Measurements from ENCODE around the gene APCDD1.

Gene APCDD1

GRCh38 chr18:10424585-10425307 lies 29.7 kb upstream of the APCDD1 start:
- in situ Hi-C loops (cut with HindIII; ENCODE audit: low pct_ligation_motif_present, low pct_unique_long_range_greater_than_20kb, low sequenced_read_pairs), result no loop called here
- DNase-seq, result no peak

GRCh38 chr18:10430677-10431076 lies 23.8 kb upstream of the APCDD1 start:
- in situ Hi-C loops (cut with HindIII; ENCODE audit: low pct_ligation_motif_present, low pct_unique_long_range_greater_than_20kb, low sequenced_read_pairs), result no loop called here
- DNase-seq, result no peak

GRCh38 chr18:10431680-10432079 lies 22.8 kb upstream of the APCDD1 start:
- in situ Hi-C loops (cut with HindIII; ENCODE audit: low pct_ligation_motif_present, low pct_unique_long_range_greater_than_20kb, low sequenced_read_pairs), result no loop called here
- no peak for DNase-seq

GRCh38 chr18:10432781-10433180 lies 21.7 kb upstream of the APCDD1 start:
- no peak for DNase-seq
- in situ Hi-C loops (cut with HindIII; ENCODE audit: low pct_ligation_motif_present, low pct_unique_long_range_greater_than_20kb, low sequenced_read_pairs), result no loop called here

- in situ Hi-C loops (cut with HindIII; ENCODE audit: low pct_ligation_motif_present, low pct_unique_long_range_greater_than_20kb, low sequenced_read_pairs), result no loop called here
Measured at GRCh38 chr18:10436160-10436559, 18.3 kb upstream of the APCDD1 start.

GRCh38 chr18:10437837-10438236 lies 16.6 kb upstream of the APCDD1 start:
- no peak for DNase-seq
- in situ Hi-C loops (cut with HindIII; ENCODE audit: low pct_ligation_motif_present, low pct_unique_long_range_greater_than_20kb, low sequenced_read_pairs), result no loop called here

More at GRCh38 chr18:10436160-10436559, 18.3 kb upstream of the APCDD1 start:
- DNase-seq, result no peak

GRCh38 chr18:10439898-10440297 lies 14.5 kb upstream of the APCDD1 start:
- in situ Hi-C loops (cut with HindIII; ENCODE audit: low pct_ligation_motif_present, low pct_unique_long_range_greater_than_20kb, low sequenced_read_pairs), result no loop called here
- DNase-seq, result no peak

GRCh38 chr18:10440884-10441283 lies 13.6 kb upstream of the APCDD1 start:
- DNase-seq, result no peak
- in situ Hi-C loops (cut with HindIII; ENCODE audit: low pct_ligation_motif_present, low pct_unique_long_range_greater_than_20kb, low sequenced_read_pairs), result no loop called here

- DNase-seq, result no peak
- in situ Hi-C loops (cut with HindIII; ENCODE audit: low pct_ligation_motif_present, low pct_unique_long_range_greater_than_20kb, low sequenced_read_pairs), result no loop called here
Measured at GRCh38 chr18:10441472-10441871, 13.0 kb upstream of the APCDD1 start.

GRCh38 chr18:10442551-10442971 lies 11.9 kb upstream of the APCDD1 start:
- DNase-seq, result no peak
- in situ Hi-C loops (cut with HindIII; ENCODE audit: low pct_ligation_motif_present, low pct_unique_long_range_greater_than_20kb, low sequenced_read_pairs), result no loop called here

- in situ Hi-C loops (cut with HindIII; ENCODE audit: low pct_ligation_motif_present, low pct_unique_long_range_greater_than_20kb, low sequenced_read_pairs), result no loop called here
- no peak for DNase-seq
Measured at GRCh38 chr18:10443001-10443400, 11.4 kb upstream of the APCDD1 start.

- DNase-seq, result no peak
- in situ Hi-C loops (cut with HindIII; ENCODE audit: low pct_ligation_motif_present, low pct_unique_long_range_greater_than_20kb, low sequenced_read_pairs), result no loop called here
Measured at GRCh38 chr18:10444314-10445006, 10.0 kb upstream of the APCDD1 start.

GRCh38 chr18:10449396-10449795 lies 5.0 kb upstream of the APCDD1 start:
- in situ Hi-C loops (cut with HindIII; ENCODE audit: low pct_ligation_motif_present, low pct_unique_long_range_greater_than_20kb, low sequenced_read_pairs), result no loop called here
- no peak for DNase-seq

- no peak for DNase-seq
- in situ Hi-C loops (cut with HindIII; ENCODE audit: low pct_ligation_motif_present, low pct_unique_long_range_greater_than_20kb, low sequenced_read_pairs), result no loop called here
Measured at GRCh38 chr18:10450986-10451385, 3.4 kb upstream of the APCDD1 start.

- no peak for DNase-seq
- in situ Hi-C loops (cut with HindIII; ENCODE audit: low pct_ligation_motif_present, low pct_unique_long_range_greater_than_20kb, low sequenced_read_pairs), result no loop called here
Measured at GRCh38 chr18:10453261-10453805, 1.1 kb upstream of the APCDD1 start.

- in situ Hi-C loops (cut with HindIII; ENCODE audit: low pct_ligation_motif_present, low pct_unique_long_range_greater_than_20kb, low sequenced_read_pairs), result no loop called here
- DNase-seq, result no peak
Measured at GRCh38 chr18:10454681-10455557, 484 bp downstream of the APCDD1 start.

GRCh38 chr18:10455726-10456453 lies 1.5 kb downstream of the APCDD1 start:
- DNase-seq, result no peak
- in situ Hi-C loops (cut with HindIII; ENCODE audit: low pct_ligation_motif_present, low pct_unique_long_range_greater_than_20kb, low sequenced_read_pairs), result no loop called here

- DNase-seq, result no peak
- in situ Hi-C loops (cut with HindIII; ENCODE audit: low pct_ligation_motif_present, low pct_unique_long_range_greater_than_20kb, low sequenced_read_pairs), result no loop called here
Measured at GRCh38 chr18:10456718-10457117, 2.3 kb downstream of the APCDD1 start.

Data from ACHN (cell line).